ENCODE results near the gene MARK3. TPM values are rescaled to one million over a fixed set of nuclear protein-coding genes. Genes with fewer than 3 reads are reported as not detected.

Gene MARK3
- total RNA-seq, 1 donor from 2014 or later: 138 TPM

- DNase-seq (ENCODE audit: low spot score, unreplicated experiment): no peak
- Mint-ChIP-seq H3K27ac (peak overlapping the region; percentile 87), H3K4me3 (ENCODE audit: low read depth) (peak overlapping the region; percentile 70), H3K36me3 (ENCODE audit: insufficient read depth) (peaks cover 9% of the 10 kb centered on the region), H3K9me3 (ENCODE audit: low read depth) (no peaks in the 10 kb centered on the region), H3K27me3 (no peaks in the 10 kb centered on the region), H3K4me1 (ENCODE audit: low read depth) (peaks cover 22% of the 10 kb centered on the region)
- no peak for TF ChIP-seq CTCF (IDR thresholded peaks at IDR 0.05; ENCODE audit: unreplicated experiment)
These were observed 134.6 kb downstream of the MARK3 start for GRCh38 chr14:103519837-103520212.

- Mint-ChIP-seq H3K36me3 (ENCODE audit: insufficient read depth) (peaks cover 9% of the 10 kb centered on the region), H3K27ac (peak overlapping the region; percentile 87), H3K4me3 (ENCODE audit: low read depth) (peak overlapping the region; percentile 70), H3K27me3 (no peaks in the 10 kb centered on the region), H3K9me3 (ENCODE audit: low read depth) (no peaks in the 10 kb centered on the region), H3K4me1 (ENCODE audit: low read depth) (peaks cover 26% of the 10 kb centered on the region)
- DNase-seq (ENCODE audit: low spot score, unreplicated experiment): no peak
- TF ChIP-seq CTCF (IDR thresholded peaks at IDR 0.05; ENCODE audit: unreplicated experiment): no peak
These were observed 135.0 kb downstream of the MARK3 start for GRCh38 chr14:103520269-103520656.

DNA sequence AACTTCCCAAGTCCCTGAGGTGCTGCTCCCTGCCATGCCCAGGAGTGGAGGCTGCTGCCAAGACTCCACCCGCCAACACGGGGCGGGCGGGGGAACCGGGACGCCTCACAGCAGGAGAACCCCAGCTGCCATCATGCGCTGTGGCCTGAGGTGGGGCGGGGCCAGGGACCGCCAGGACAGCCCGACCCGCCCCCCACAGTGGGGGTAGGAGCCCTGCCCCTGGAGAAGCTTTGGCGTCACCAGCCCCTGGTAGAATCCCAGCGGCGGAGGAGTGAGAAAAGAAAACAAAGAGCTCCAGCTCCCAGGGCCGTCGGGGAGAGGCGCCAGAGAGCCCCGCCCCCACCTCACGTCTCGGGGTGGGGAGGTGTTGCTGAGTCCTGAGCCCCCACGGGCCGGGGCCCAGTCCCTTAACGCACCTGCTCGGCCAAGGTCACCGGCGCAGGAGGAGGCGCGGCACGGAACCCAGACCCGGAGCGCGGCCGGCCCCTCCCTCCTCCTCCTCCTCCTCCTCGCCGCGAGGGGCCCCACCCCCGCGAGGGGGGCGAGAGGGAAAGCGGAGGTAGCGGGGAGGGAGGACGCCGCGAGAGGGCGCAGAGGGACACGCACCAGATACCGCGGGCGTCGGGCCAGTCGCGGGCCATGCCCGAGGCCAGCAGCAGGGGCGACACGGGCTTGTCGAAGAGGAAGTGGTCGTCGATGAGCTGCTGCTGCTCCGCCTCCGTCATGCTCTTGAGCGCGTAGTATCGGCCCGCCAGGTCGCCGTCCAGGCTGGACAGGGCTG, 135.6 kb downstream of the MARK3 start:
- DNase-seq (ENCODE audit: low spot score, unreplicated experiment): peak; percentile 83
- peaks cover 32% of the 10 kb centered on the region for H3K4me1 Mint-ChIP-seq (ENCODE audit: low read depth)
- peak overlapping the region; percentile 66 for H3K4me3 Mint-ChIP-seq (ENCODE audit: low read depth)
- no peaks in the 10 kb centered on the region for H3K9me3 Mint-ChIP-seq (ENCODE audit: low read depth)
- H3K27me3 Mint-ChIP-seq: no peaks in the 10 kb centered on the region
- H3K36me3 Mint-ChIP-seq (ENCODE audit: insufficient read depth): peaks cover 9% of the 10 kb centered on the region
- no peak overlapping the region for H3K27ac Mint-ChIP-seq
- peak; percentile 61 for TF ChIP-seq CTCF (IDR thresholded peaks at IDR 0.05; ENCODE audit: unreplicated experiment)

DNA sequence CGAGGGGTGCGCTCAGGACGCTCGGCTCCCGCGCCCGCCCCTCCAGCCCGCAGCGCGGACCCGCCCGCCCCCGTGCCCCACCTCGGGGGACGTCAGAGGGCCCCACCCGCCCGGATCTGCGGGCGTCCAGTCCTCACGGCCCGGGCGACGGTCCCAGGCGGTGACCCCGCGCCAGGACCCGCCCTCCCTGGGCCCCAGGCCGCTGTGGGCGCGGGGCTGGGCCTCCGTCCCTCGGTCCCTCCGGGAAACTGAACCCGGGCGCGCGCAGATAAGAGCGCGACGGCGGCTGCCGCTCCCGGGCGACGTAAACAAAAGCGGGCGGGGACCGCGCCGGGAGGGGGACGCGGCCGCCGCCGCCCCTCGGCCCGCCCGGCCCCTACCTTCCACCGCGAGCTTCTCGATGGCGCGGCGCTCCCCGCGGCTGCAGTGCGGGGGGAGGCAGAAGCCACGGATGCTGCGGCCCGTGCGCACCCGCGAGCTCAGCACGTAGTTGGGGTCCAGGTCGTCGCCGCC, 136.3 kb downstream of the MARK3 start:
- Mint-ChIP-seq H3K4me1 (ENCODE audit: low read depth) (peaks cover 35% of the 10 kb centered on the region), H3K27me3 (no peaks in the 10 kb centered on the region), H3K36me3 (ENCODE audit: insufficient read depth) (peaks cover 9% of the 10 kb centered on the region), H3K4me3 (ENCODE audit: low read depth) (peak overlapping the region; percentile 66), H3K27ac (no peak overlapping the region), H3K9me3 (ENCODE audit: low read depth) (no peaks in the 10 kb centered on the region)
- no peak for TF ChIP-seq CTCF (IDR thresholded peaks at IDR 0.05; ENCODE audit: unreplicated experiment)
- DNase-seq (ENCODE audit: low spot score, unreplicated experiment): no peak

DNA sequence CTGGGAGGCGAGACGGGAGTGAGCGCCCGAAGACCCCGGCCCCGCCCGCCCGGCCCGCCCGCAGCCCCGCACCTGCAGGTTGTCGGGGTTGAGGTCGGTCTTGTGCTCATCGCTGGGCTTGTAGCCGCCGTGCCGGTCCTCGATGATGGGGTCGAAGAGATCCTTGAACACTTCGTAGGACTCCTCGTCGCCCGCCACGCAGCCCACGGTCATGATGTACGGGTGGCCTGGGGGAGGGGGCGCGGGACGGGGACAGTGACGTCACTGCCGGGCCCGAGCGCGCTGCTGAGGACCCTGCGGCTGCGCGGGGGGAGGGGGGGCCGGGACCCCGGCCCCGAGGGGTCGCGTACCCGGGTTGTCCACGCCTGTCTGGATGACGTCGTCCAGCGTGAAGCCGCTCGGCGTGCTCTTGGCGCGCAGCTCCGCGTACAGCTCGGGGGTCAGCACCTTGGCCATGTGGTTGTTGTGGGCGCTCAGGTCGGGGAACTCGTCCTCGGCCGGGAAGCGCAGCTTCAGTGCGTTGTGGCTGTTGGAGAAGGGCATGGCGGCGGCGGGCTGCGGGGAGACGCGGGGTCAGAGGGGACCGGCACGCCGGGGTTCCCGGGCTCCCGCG, 136.8 kb downstream of the MARK3 start:
- Mint-ChIP-seq H3K4me1 (ENCODE audit: low read depth) (peaks cover 38% of the 10 kb centered on the region), H3K4me3 (ENCODE audit: low read depth) (peak overlapping the region; percentile 78), H3K27me3 (no peaks in the 10 kb centered on the region), H3K9me3 (ENCODE audit: low read depth) (no peaks in the 10 kb centered on the region), H3K36me3 (ENCODE audit: insufficient read depth) (peaks cover 9% of the 10 kb centered on the region), H3K27ac (peak overlapping the region; percentile 81)
- DNase-seq (ENCODE audit: low spot score, unreplicated experiment): no peak
- no peak for TF ChIP-seq CTCF (IDR thresholded peaks at IDR 0.05; ENCODE audit: unreplicated experiment)
